Measurements from ENCODE around the gene EPN2. TPM values are rescaled to one million over a fixed set of nuclear protein-coding genes. Genes with fewer than 3 reads are reported as not detected.
A peak's percentile ranks its signal among the peaks of the same experiment; 100 is the strongest.

The EPN2 gene
- total and polyA plus RNA-seq, 2 experiments from 2014 or later, result 19.0 to 35.9 TPM

GRCh38 chr17:19379361-19380065 lies 142.3 kb downstream of the EPN2 start:
- TF ChIP-seq EZH2 (IDR thresholded peaks at IDR 0.05; ENCODE audit: borderline replicate concordance) (no peak), EZH2phosphoT487 (IDR thresholded peaks at IDR 0.05; ENCODE audit: low read depth, severe bottlenecking, unreplicated experiment) (no peak), CTCF (IDR thresholded peaks at IDR 0.05; ENCODE audit: poor library complexity) (no peak)
- Histone ChIP-seq H3K9me3 (ENCODE audit: low read depth) (no peaks in the 10 kb centered on the region), H3K9me2 (replicated peaks; ENCODE audit: insufficient read depth) (no peaks in the 10 kb centered on the region), H3K36me3 (replicated peaks; ENCODE audit: insufficient read depth, low read depth) (no peaks in the 10 kb centered on the region), H3K27me3 (no peaks in the 10 kb centered on the region), H3K4me1 (ENCODE audit: insufficient read depth) (peaks cover 14% of the 10 kb centered on the region), H4K20me1 (ENCODE audit: insufficient read depth, poor library complexity, severe bottlenecking) (no peaks in the 10 kb centered on the region), H2AFZ (no peak overlapping the region), H3K79me2 (peaks cover 30% of the 10 kb centered on the region), H3K4me3 (peak overlapping the region; percentile 37), H3K27ac (peak overlapping the region; percentile 95), H3K4me2 (peak overlapping the region; percentile 94)
- no peak for DNase-seq (ENCODE audit: low spot score)
- 86% methylated on average over 13 of the region's 13 CpGs for WGBS (ENCODE audit: low lambda C conversion rate, missing lambda C conversion rate)

GRCh38 chr17:19380481-19381301 lies 143.5 kb downstream of the EPN2 start:
- no peaks in the 10 kb centered on the region for H4K20me1 ChIP-seq (ENCODE audit: insufficient read depth, poor library complexity, severe bottlenecking)
- no peaks in the 10 kb centered on the region for H3K9me2 ChIP-seq (replicated peaks; ENCODE audit: insufficient read depth)
- 96% methylated on average over 29 of the region's 29 CpGs for WGBS (ENCODE audit: low lambda C conversion rate, missing lambda C conversion rate)
- no peak for DNase-seq (ENCODE audit: low spot score)
- H3K4me3 ChIP-seq, result no peak overlapping the region
- peaks cover 23% of the 10 kb centered on the region for H3K4me1 ChIP-seq (ENCODE audit: insufficient read depth)
- peaks cover 37% of the 10 kb centered on the region for H3K79me2 ChIP-seq
- no peaks in the 10 kb centered on the region for H3K9me3 ChIP-seq (ENCODE audit: low read depth)
- H3K27me3 ChIP-seq, result no peaks in the 10 kb centered on the region
- H2AFZ ChIP-seq, result no peak overlapping the region
- no peak overlapping the region for H3K27ac ChIP-seq
- TF ChIP-seq EZH2 (IDR thresholded peaks at IDR 0.05; ENCODE audit: borderline replicate concordance), result no peak
- TF ChIP-seq EZH2phosphoT487 (IDR thresholded peaks at IDR 0.05; ENCODE audit: low read depth, severe bottlenecking, unreplicated experiment), result no peak
- TF ChIP-seq CTCF (IDR thresholded peaks at IDR 0.05; ENCODE audit: poor library complexity), result no peak
- H3K36me3 ChIP-seq (replicated peaks; ENCODE audit: insufficient read depth, low read depth), result no peaks in the 10 kb centered on the region
- H3K4me2 ChIP-seq, result no peak overlapping the region

GRCh38 chr17:19381361-19381740 lies 144.2 kb downstream of the EPN2 start:
- Histone ChIP-seq H3K79me2 (peaks cover 43% of the 10 kb centered on the region), H3K27me3 (no peaks in the 10 kb centered on the region), H4K20me1 (ENCODE audit: insufficient read depth, poor library complexity, severe bottlenecking) (no peaks in the 10 kb centered on the region), H3K9me3 (ENCODE audit: low read depth) (no peaks in the 10 kb centered on the region), H3K4me2 (no peak overlapping the region), H2AFZ (no peak overlapping the region), H3K36me3 (replicated peaks; ENCODE audit: insufficient read depth, low read depth) (no peaks in the 10 kb centered on the region), H3K4me3 (no peak overlapping the region), H3K9me2 (replicated peaks; ENCODE audit: insufficient read depth) (no peaks in the 10 kb centered on the region), H3K27ac (no peak overlapping the region), H3K4me1 (ENCODE audit: insufficient read depth) (peaks cover 30% of the 10 kb centered on the region)
- TF ChIP-seq EZH2 (IDR thresholded peaks at IDR 0.05; ENCODE audit: borderline replicate concordance) (no peak), EZH2phosphoT487 (IDR thresholded peaks at IDR 0.05; ENCODE audit: low read depth, severe bottlenecking, unreplicated experiment) (no peak), CTCF (IDR thresholded peaks at IDR 0.05; ENCODE audit: poor library complexity) (no peak)
- no peak for DNase-seq (ENCODE audit: low spot score)
- WGBS (ENCODE audit: low lambda C conversion rate, missing lambda C conversion rate), result 94% methylated on average over 7 of the region's 7 CpGs

All from hepatocyte (in vitro differentiated cells).